Measurements from ENCODE around the gene PEA15.

Gene PEA15

DNA sequence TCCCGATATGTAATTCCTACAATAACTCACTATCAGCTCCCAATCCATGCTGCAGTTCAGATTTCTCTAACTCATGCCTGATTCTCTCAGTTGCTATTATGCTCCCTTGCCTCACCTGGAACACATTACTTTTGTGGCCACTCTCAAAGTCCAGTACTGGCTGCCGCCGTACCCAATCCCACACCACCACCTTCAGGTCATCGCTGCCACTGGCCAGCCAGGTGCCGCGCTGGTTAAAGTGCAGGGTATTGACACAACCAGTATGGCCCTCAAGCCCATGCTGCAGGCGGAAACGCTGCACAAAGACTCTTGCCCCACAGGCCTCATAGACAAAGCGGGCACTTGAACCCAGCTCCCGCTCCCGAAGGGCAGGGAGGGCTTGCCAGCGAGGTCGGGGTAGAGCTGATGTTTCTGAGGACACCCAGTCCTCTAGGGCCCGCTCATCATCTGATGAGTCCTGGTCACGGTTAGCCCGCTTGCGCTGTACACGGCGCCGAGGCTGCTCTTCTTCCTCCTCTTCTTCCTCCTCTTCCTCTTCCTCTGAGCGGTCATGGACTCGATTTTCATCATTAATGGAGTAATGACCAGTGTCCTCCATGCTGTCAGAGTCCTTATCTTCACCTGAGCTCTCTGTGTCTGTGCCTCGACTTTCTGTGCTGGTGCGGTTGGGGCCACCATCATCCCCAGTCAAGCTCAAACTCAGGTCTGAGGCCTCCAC is 34.6 kb downstream of the PEA15 start:
- DNase-seq (ENCODE audit: low spot score), result no peak

DNA sequence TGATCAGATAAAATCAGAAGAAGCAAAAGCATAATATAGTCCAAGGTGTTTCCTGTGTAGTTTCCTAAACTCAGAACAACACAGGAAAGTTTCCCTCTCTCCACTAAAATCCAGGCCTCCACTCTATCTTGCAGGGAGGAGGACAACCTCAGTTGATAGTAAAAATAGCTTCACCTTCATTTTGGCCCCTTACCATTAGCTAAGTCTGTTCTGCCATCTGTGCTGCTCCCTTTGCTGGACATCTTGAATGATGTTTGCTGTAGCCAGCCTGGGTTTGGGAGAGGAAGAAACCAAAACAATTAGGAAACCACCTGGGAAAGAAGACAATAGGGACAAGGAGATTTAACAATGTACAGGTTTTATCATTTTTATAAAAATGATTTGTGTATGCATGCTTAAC is 38.6 kb downstream of the PEA15 start:
- DNase-seq (ENCODE audit: low spot score), result no peak

DNA sequence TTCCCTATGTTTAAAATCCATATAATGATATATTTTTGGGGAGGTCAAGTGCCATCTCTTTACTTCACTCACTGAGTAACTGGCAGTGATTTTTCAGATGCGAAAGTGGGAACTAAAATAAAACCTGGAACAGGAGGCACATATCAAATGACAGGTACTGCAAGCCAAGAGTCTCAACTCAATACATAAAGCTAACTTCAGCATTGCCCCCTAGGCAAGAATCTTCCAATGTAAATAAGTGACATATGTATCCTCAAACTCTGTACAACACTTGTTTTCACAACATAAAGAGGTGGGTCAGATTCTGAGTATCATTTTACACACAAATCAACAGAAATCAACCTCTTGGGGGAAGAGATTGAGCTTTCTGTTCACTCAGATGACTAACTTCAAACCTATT is 39.0 kb downstream of the PEA15 start:
- DNase-seq (ENCODE audit: low spot score), result no peak

DNA sequence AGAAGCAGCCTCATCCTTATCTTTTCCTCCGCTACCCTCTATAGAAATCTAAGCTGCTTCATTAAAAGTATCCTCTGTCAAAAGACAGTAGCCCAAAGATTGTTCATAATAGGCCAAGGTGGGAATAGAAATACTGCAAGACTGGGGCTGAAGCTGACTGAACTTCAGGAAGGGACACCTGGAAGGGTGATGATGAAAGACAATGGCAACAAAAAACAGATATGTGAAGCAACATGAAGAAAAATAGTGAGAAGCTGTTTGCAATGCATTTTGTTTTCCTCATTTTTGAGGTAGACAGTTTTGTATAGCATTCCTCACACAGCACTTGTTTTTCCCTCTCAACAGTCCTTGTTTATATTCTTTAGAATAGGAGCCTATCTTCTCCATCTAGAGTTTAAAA is 40.2 kb downstream of the PEA15 start:
- no peak for DNase-seq (ENCODE audit: low spot score)

DNA sequence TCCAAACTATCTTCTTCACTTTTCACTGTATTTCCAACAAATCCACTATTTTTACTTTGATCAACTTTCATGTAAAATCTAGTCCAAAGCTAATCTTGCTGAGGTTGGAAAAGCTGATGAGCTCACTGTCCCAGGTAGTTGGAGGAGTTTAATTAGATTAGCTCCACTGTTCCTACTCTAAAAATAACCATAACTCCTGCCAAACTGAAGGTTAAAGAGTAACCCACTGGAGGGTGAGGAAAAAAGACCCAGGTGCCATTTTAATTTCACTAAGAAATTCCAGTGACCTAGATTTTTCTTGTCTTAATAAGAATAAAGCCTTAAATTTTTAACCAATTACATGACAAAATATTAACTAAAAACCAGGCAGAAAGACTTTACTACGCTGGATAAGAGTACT is 41.9 kb downstream of the PEA15 start:
- DNase-seq (ENCODE audit: low spot score), result no peak

DNA sequence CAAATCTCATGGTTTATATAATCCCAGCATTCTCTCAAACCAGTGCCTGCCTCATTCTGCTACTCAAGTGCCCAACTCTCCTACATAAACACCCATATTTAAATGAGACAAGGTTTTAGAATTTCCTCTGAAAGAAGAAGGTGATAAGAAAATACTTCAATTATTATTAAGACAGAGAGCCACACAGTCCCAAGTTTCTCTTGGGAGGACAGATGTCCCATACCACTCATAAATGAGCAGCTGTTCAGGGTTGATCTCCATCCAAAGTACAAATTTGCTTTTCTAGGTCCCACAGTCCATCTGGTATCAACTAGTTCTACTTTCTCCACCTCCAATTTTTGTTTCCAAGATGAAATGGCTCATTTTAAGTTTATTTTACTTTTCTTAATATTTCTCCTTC is 45.8 kb downstream of the PEA15 start:
- no peak for DNase-seq (ENCODE audit: low spot score)

DNA sequence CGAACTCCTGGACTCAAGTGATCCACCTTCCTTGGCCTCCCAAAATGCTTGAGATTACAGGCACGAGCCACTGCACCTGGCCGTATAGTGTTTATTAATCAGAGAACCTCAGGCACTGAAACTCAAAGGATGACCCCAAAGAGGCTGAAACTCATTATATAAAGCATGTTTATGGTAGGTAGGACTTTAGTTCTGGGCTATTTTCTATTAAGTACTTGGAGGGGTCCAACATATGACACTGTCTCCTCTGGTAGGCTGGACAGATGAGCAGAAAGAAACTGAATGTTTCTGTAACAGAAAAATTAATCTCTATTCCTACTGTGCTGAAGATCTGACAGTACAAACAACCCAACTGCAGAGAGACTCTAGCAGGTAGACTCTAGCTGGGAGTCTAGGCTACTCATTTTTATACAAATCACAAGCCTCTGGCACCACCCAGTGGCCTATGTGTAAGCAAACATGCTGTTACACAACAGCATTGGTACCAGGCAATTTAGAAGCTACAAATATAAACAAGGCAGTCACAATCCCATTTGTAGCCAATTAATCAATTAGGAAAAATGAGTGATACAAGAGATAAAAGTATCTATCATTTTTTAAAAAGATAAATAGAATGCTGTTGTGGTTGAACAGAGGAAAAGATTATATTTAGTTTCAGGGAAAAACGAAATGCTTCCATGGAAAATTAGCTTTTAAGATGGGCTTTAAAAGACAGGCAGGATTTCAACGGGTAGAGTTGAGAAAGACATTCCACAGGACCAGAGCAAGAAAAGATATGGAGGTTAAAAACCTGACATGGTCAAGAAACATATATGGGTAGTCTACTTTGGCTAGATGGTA is 46.7 kb downstream of the PEA15 start:
- DNase-seq (ENCODE audit: low spot score), result peak; percentile 67

DNA sequence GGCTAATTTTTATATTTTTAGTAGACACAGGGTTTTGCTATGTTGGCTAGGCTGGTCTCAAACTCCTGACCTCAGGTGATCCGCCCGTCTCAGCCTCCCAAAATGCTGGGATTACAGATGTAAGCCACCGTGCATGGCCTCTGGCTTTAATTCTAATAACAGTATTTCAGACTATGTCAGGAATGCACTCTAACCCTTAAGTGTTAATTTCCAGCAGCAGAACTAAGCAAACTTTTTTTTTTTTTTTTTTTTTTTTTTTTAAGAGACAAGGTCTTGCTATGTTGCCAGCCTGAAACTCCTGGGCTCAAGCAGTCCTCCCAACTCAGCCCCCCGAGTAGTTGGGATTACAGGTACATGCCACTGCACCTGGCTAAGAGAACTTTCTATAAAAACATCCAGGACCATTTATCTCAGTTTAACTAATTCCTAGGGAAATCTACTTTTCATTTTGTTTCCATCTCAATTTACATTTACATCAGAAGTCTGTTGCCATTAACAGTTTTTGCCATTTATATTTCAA is 50.7 kb downstream of the PEA15 start:
- no peak for DNase-seq (ENCODE audit: low spot score)

DNA sequence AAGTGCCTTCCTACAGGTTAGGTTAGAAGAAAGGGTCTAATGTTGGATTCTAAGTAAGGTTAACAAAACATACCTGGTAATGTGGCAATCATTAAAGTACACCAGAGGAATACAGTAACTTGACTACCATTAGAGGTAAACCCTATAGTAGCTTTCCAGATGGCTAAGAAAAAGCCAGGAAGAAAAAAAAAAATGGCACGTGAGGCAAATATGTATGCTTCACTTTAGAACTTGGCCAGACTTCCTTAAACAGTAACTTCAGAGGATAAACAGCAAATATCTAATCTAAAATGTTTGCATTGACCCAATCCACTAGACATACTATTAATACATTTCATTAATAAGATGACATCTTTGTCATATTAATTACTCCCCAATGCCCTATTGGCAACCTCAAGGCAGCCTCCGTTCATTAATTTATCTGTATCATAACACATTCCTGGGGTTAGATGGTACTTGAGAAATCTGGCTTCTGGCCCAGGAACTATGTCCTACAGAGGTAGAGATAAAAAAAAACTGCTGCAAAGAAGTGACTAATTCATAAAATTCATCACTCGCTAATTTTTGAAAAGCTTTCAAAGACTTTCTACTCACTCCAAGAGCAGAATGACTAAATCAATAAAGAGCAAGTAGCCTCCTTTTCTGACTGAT is 51.3 kb downstream of the PEA15 start:
- no peak for DNase-seq (ENCODE audit: low spot score)

DNA sequence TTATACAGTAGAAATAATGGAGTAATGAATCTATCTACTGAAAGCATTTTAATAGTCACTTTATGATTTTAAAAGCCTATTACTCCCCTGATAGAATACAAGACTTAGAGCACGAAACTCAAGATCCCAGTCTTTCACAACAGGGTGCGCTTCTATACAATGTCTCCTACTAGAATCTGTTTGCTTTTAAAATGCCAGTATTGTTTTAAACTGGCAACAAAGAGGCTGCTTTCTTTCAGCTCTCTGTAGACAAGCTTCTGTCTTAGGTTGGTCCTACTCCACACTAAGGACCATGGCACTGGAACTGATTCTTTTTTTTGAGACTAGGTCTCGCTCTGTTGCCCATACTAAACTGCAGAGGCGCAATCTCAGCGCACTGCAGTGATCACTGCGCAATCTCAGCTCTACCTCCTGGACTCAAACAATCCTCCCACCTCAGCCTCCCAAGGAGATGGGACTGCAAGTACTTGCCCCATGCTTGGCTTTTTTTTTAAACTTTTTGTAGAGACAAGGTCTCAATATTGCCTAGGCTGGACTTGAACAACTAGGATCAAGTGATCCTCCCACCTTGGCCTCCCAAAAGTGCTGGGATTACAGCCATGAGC is 52.3 kb downstream of the PEA15 start:
- no peak for DNase-seq (ENCODE audit: low spot score)

DNA sequence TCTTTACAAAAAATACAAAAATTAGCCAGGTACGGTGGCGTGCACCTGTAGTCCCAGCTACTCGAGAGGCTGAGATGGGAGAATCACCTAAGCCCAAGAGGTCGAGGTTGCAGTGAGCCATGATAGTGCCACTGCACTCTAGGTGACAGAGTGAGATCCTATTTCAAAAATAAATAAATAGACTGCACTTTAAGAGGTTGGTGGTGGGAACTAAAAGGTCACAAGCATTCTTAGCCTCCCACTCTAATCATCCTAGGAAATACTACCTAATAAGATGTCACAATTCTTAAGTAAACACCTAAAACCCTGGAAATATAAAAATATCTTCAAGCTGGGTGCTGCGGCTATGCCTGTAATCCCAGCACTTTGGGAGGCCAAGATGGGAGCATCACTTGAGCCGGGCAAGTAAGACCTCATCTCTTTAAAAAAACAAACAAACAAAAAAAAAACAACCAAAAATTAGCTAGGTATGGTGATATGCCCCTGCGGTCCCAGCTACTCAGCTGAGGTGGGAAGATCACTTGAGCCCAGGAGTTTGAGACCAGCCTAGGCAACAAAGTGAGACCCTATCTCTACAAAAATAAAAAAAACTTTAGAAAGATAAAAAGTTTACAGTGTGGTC is 53.1 kb downstream of the PEA15 start:
- no peak for DNase-seq (ENCODE audit: low spot score)

DNA sequence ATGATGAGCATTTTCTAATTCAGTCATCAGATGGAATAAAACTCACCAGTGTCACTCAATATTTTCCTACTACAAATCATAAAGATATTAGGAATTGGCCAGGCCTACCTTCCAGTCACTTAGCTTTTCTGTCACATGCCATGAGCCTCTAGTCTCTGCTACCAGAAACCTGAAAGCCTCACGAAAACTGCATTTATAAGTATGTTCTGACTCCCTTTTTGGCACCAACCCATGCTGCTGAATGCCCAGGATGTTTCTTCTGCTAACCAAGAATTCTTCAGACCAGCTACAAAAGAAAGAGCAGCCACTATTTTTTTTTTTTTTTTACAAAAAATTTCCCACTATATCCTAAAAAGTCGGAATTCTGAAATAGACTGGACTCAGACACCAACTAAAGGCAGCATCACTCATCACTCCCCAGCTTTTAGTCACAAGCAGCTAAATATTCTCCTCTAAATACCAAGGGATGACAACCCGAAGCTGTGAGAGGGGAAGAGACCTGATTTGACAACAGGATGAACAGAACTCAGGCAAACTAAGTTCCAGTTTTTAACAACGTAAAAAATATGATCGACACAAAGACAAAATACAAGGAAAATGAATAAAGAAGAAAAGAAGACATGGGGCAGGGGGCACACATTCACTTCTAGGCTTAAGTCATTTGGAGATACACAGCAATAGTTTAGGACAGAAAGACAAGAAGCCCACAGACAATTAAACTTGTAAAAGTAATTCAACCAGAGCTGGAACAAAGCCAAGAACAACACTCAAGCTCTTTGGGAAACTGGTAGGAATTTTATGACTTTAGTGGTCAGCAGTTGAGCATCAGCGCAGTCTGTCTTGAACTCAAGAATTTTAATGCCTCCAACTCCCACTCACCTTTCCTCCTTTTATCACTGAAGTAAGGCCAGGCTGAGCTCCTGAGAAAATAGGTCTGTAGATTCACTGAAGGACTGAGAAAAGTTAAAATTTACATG is 55.5 kb downstream of the PEA15 start:
- DNase-seq (ENCODE audit: low spot score), result no peak

DNA sequence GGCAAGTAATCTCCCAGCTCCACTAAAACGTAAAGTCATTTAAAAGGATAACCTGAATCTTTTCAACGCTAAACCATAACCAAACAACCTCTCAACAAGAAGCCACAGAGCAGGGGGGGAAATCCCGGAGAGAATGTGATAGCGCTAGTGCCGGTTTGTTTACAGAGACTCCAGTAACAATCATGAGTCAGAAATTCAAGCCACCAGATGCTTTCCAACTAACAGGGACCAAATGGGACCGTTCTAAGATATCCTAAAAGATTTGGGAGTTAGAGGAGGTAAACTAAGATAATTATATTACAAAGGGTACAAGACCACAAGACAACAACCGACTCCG is 56.3 kb downstream of the PEA15 start:
- DNase-seq (ENCODE audit: low spot score), result peak; percentile 49

DNA sequence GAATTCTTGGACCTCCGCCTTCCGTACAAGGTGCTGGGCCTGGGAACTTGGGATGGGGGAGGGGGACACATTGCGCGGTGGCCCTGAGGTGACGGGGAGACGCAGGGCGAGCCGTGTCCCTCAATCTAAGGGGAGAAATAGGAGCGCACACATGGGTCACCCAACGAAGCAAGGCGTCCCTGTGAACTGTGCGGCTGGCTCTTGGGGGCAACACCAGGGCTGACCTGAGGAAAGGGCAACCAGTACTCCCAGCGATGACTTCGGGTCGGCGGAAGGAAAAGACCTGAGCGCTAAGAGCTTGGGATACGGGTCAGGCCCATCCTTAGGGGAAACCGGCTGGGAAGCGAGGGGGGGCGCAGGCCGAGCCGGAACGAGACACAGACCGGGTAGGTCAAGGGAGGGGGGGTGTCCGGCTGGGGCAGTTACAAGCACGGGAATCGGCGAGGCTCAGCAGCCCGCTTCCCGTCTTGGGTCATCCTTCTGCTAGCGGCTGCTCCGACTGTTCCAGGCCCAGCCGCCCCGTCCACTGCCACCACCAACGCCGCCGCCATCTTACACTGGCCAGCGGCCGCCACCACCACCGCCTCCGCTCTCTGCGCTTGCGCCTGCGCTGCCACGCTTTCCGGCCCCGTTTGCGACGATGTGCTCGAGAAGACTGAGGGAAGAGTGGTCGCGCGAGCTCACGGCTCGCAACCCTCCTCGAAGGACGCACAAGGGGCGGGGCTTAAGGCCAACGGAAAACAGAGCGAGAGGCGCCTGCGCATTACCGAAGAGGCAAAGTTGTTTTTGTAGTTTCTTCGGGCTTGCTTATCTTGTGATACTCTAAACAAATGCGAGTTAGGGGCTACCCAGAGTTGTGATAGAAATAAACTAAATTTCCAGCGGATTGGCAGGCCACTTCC is 57.0 kb downstream of the PEA15 start, which contains the start of gene DCAF8:
TSS of gene DCAF8 (minus strand) at position 657 of the 902 bp plus-strand sequence. CDS start 18,541 bp downstream, outside the sequence.
- peak; percentile 94 for DNase-seq (ENCODE audit: low spot score)

DNA sequence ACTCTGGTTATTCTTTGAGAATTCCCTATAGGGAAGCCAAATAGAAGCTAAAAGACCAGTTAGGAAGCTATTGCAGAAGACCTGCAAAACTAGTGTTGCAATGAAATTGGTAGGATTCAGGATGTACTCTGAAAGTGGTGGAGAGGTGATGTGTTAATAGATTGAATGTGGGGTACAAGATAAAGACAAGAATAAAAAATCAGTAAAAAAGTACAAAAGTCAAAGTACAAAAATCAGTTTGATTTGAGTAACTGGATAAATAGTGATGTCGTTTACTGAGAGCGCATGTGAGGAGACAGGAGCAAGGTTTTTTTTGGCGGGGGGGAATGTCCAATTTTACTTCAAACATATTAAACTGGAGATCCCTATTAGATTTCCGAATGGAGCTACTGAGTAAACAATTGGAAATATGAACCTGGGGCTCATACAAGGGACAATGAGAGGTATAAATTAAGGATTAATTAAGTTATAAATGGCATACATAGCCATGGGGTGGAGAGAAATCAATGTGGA is 59.7 kb downstream of the PEA15 start:
- DNase-seq (ENCODE audit: low spot score), result no peak

Data from germinal center (tissue), 1 donor.